Measurements from ENCODE around the gene SSNA1.

Gene SSNA1

DNA sequence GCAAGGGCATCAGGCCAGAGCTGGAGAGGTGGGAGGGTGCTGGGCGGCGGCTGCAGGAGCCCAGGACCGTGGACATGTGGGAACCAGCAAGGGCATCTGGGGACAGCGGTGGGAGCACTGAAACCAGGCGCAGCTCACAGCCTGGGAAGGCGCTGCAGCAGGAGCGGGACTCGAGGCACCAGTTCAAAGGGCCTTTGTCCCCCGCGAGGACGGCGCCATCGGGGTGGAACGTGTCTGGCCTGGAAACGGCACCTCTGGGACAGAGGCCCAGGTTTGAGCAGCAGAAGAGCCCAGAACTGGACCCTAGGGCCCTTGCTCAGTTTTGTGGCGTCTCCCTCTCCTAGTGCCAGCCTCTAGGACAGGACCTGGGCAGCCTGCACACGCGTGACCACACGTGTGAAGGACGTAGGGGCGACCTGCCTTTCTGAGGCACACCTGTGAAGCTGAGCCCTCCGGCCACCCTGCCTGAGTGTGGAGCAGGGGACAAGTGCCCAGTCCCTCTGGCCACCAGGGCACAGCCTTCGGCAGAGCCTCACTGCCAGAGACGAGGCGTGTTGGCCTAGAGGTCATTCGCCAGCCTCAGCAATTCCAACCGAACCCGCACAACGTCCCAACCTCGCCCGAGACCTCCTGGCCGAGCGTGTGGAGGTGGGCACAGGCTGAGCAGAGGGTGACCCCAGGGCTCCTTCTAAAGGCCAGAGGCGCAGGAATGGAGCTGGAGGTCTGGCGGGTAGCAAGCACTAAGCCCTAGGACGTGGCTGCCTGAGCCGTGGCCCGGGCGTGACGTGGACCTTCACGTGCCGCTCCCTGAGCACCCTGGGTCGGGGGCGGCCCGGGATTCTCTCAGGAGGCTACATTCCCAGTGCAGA lies 14.4 kb upstream of the SSNA1 start:
- Histone ChIP-seq H3K27ac (ENCODE audit: low read length) (no peak overlapping the region), H3K9me3 (ENCODE audit: insufficient read depth, low read depth, low read length) (no peaks in the 10 kb centered on the region), H3K36me3 (ENCODE audit: insufficient read depth, low read depth, low read length) (no peaks in the 10 kb centered on the region), H3K27me3 (ENCODE audit: insufficient read depth, low read length) (peaks cover 73% of the 10 kb centered on the region), H3K4me3 (ENCODE audit: low read length) (no peak overlapping the region), H3K9ac (ENCODE audit: low read depth, low read length) (no peak overlapping the region), H3K4me1 (ENCODE audit: insufficient read depth, low read length) (no peaks in the 10 kb centered on the region)

DNA sequence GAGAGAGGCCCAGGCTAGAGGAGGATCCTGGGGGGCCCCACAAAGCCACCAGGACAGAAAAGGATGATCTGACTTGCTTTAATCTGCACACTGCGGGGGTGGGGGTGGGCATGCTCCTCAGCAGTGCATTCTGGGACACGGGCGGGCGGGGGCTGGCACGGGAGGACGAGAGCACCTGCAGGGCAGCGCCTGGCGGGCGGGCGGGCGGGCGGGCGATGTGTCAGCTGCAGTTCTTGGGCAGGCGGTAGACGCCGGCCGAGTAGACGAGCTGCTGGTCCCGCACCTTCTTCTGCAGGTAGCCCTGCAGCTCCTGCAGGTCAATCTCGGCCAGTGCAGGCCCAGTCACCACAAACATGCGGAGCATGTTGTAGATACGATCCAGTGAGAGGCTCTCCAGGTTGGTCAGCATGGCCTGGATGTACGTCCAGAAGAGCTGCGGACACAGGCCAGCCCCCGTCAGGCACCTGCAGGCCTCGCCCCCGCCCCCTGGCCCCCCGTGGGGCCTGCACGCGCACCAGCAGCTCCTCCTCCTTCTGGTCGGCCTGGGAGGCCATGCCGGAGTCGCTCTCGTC lies 13.7 kb upstream of the SSNA1 start:
- no peaks in the 10 kb centered on the region for H3K4me1 ChIP-seq (ENCODE audit: insufficient read depth, low read length)
- peaks cover 3% of the 10 kb centered on the region; the same call in 1 of the 2 replicates for H3K36me3 ChIP-seq (ENCODE audit: insufficient read depth, low read depth, low read length)
- no peaks in the 10 kb centered on the region for H3K9me3 ChIP-seq (ENCODE audit: insufficient read depth, low read depth, low read length)
- H3K4me3 ChIP-seq (ENCODE audit: low read length): no peak overlapping the region
- H3K27me3 ChIP-seq (ENCODE audit: insufficient read depth, low read length): peaks cover 65% of the 10 kb centered on the region
- H3K9ac ChIP-seq (ENCODE audit: low read depth, low read length): no peak overlapping the region
- H3K27ac ChIP-seq (ENCODE audit: low read length): no peak overlapping the region

DNA sequence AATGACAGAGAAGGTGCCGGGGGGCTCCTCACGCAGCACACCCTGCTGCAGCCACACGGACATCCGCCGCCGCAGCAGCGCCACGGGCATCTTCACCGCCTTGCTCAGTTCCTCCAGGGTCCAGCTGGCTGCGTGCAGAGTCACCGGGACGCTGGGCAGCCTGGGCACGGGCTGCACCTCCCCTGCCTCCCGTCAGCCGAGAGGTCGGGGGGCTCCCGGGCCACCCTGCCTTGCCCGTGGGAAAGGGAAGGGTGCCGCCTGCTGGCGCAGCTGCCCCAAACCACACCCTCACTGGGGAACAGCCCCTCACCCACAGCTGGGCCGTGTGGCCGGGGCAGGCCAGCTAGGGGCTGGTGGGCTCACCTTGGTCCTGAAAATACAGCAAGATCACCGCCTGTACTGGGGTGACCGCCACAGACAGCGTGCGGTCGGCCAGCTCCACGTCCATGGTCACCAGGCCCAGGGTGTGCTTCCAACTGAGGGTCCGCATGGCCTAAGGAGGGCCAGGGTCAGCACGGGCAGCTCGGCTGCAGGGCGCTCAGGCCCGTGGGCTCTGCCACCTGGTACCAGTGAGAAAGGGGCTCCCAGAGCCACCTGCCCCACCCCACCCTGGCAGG lies 13.0 kb upstream of the SSNA1 start:
- Histone ChIP-seq H3K9me3 (ENCODE audit: insufficient read depth, low read depth, low read length) (no peaks in the 10 kb centered on the region), H3K9ac (ENCODE audit: low read depth, low read length) (no peak overlapping the region), H3K4me3 (ENCODE audit: low read length) (no peak overlapping the region), H3K27ac (ENCODE audit: low read length) (no peak overlapping the region), H3K4me1 (ENCODE audit: insufficient read depth, low read length) (no peaks in the 10 kb centered on the region), H3K27me3 (ENCODE audit: insufficient read depth, low read length) (peaks cover 59% of the 10 kb centered on the region), H3K36me3 (ENCODE audit: insufficient read depth, low read depth, low read length) (peaks cover 9% of the 10 kb centered on the region)

DNA sequence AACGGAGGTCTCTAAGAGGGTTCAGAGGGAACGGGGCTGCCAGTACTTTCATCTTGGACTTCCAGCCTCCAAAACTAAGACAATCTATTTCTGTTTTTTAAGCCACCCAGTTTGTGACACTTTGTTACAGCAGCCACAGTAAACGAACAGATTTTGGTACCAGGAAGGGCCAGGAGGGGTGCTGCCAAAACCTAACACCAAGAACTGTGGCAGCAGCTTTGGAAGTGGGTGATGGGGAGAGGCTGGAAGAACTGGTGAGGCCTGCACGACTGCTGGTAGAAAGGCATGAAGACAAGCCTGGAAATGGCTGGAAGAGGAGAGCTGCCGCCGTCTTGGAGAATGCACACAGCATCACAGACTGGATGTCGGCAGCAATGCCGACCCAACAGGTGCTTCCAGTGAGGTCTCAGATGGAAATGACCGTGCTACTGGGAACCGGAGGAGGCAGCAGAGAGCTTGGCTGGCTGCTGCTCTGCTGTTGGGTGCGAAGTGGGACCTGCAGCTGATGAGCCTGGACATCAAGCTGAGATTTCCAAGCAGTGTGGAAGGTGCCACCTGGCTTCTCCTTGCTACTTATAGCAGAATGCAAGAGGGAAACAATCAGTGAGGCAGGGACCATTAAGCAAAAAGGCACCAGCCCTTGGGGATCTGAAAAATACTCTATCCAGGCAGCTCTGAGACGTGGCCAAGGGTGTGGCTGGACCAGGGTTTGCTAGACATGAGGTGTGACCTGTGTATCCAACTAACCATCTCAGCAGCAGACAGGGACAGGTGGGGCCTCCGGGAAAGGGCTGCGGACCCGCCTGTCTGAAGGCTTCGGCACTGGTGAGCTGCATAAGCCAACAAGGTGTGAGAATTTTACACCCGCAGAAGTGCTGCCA lies 11.9 kb upstream of the SSNA1 start:
- no peaks in the 10 kb centered on the region for H3K4me1 ChIP-seq (ENCODE audit: insufficient read depth, low read length)
- H3K27me3 ChIP-seq (ENCODE audit: insufficient read depth, low read length): peaks cover 48% of the 10 kb centered on the region
- H3K36me3 ChIP-seq (ENCODE audit: insufficient read depth, low read depth, low read length): peaks cover 19% of the 10 kb centered on the region
- H3K4me3 ChIP-seq (ENCODE audit: low read length): no peak overlapping the region
- H3K9ac ChIP-seq (ENCODE audit: low read depth, low read length): no peak overlapping the region
- H3K27ac ChIP-seq (ENCODE audit: low read length): no peak overlapping the region
- H3K9me3 ChIP-seq (ENCODE audit: insufficient read depth, low read depth, low read length): no peaks in the 10 kb centered on the region

DNA sequence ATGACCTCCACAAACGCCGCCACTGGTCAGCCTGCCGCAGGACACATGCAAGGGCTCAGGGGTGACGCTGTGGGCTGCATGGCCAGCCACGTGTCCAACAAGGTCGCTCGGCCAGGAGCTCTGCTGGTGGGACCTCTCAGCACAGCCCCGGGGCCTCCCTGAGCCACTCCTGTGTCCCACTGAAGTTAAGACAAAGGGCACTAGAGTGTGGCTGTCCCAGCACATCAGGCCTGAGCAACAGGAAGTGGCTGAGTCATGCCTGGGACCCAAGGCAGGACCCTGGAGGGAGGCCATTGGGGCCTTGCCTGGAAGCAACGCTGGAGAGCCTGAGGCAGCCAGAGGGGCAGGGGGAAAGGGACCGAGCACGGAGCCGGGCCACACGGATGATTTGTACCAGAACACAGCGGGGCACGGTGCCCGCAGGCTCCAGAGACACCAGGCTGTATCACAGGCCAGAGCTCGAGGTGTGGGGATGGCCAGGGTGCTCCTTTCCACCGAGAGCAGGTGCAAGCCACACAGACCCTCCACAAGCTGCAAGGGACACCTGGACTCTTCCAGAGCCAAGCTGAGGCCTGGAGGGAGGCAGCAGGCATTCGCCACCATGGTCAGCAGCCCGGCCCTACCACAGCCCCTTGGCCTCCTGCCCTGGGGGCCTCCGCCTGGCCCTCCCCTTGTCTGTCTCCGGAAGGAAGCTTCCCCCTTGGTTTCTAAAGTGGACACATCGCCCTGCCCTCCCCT lies 10.1 kb upstream of the SSNA1 start:
- no peak overlapping the region for H3K9ac ChIP-seq (ENCODE audit: low read depth, low read length)
- H3K27ac ChIP-seq (ENCODE audit: low read length): no peak overlapping the region
- H3K4me1 ChIP-seq (ENCODE audit: insufficient read depth, low read length): no peaks in the 10 kb centered on the region
- H3K27me3 ChIP-seq (ENCODE audit: insufficient read depth, low read length): peaks cover 30% of the 10 kb centered on the region
- no peaks in the 10 kb centered on the region for H3K9me3 ChIP-seq (ENCODE audit: insufficient read depth, low read depth, low read length)
- no peak overlapping the region for H3K4me3 ChIP-seq (ENCODE audit: low read length)
- peaks cover 33% of the 10 kb centered on the region for H3K36me3 ChIP-seq (ENCODE audit: insufficient read depth, low read depth, low read length)

DNA sequence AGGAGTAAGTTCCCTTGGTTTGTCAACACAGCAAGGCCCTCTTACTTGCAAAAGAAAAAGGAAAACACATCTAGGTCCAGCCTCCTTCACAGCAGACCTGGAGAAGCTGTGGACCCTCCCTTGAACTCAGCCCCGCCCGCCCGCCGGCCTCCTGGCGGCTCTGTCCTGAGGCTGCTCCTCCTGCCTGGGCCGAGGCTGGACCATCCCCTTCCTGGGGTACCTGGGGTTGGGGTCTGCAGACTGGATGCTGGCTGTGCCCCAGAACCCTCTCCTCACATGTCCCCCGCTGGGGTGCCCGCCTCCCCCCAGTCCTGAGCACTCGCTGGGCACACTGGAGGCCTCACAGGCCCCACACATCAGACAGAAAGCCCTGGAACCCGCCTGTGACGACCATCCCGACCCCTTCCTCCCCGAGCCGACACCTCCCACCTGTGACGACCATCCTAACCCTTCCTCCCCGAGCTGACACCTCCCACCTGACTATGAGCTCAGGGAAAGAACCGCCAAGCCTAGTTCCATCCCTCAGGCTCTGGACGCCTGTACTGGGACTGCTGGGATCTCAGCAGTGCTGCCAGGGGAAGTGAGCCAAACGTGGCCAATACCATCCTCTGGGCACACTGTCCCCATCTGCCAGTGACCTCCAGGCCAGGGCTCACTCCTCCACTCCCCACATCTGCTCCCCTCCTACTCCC lies 9.4 kb upstream of the SSNA1 start:
- Histone ChIP-seq H3K4me3 (ENCODE audit: low read length) (no peak overlapping the region), H3K36me3 (ENCODE audit: insufficient read depth, low read depth, low read length) (peaks cover 40% of the 10 kb centered on the region), H3K27ac (ENCODE audit: low read length) (no peak overlapping the region), H3K9me3 (ENCODE audit: insufficient read depth, low read depth, low read length) (no peaks in the 10 kb centered on the region), H3K27me3 (ENCODE audit: insufficient read depth, low read length) (peaks cover 22% of the 10 kb centered on the region), H3K4me1 (ENCODE audit: insufficient read depth, low read length) (no peaks in the 10 kb centered on the region), H3K9ac (ENCODE audit: low read depth, low read length) (no peak overlapping the region)

DNA sequence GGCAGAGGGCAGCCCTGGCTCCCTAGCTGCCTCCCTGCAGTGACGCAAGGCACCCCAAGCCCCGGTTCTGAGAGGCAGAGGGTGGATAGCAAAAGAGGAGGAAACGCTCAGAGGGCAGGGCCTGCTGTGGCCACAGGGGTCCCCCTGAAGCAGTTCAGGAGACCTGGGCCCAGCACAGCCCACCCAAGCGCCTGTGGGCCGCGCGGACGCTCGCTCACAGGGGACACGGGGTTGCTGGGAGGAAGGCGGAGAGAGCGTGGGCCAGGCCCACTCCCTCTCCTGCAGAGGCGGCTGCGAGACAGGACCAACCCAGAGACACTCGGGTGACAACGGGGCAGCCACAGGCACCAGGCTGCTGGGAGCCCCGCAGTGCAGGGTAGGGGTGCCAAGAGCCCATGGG lies 8.7 kb upstream of the SSNA1 start:
- Histone ChIP-seq H3K27me3 (ENCODE audit: insufficient read depth, low read length) (peaks cover 17% of the 10 kb centered on the region), H3K9me3 (ENCODE audit: insufficient read depth, low read depth, low read length) (no peaks in the 10 kb centered on the region), H3K4me3 (ENCODE audit: low read length) (no peak overlapping the region), H3K4me1 (ENCODE audit: insufficient read depth, low read length) (no peaks in the 10 kb centered on the region), H3K36me3 (ENCODE audit: insufficient read depth, low read depth, low read length) (peaks cover 44% of the 10 kb centered on the region), H3K27ac (ENCODE audit: low read length) (no peak overlapping the region), H3K9ac (ENCODE audit: low read depth, low read length) (no peak overlapping the region)

DNA sequence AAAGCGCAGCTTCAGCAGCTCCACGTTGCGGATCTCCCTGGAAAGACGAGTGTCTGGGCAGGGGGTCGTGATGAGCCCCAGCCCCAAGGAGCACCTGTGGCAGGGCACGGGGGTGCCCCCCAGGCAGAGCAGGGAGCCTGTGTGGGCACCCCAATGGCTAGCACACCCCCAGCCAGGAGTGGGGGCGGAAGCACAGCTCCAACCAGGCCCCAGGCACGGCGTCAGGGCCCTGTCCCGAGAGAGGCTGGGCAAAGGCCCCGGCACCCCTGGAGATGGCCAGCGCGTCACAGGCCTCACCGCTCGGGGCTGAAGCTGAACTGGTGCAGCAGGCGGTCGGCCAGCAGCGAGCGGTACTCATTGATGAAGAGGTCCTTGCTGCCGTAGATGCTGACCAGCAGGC lies 8.0 kb upstream of the SSNA1 start:
- H3K36me3 ChIP-seq (ENCODE audit: insufficient read depth, low read depth, low read length): peaks cover 44% of the 10 kb centered on the region
- H3K9me3 ChIP-seq (ENCODE audit: insufficient read depth, low read depth, low read length): no peaks in the 10 kb centered on the region
- H3K4me1 ChIP-seq (ENCODE audit: insufficient read depth, low read length): no peaks in the 10 kb centered on the region
- H3K9ac ChIP-seq (ENCODE audit: low read depth, low read length): no peak overlapping the region
- H3K4me3 ChIP-seq (ENCODE audit: low read length): no peak overlapping the region
- peaks cover 10% of the 10 kb centered on the region for H3K27me3 ChIP-seq (ENCODE audit: insufficient read depth, low read length)
- H3K27ac ChIP-seq (ENCODE audit: low read length): no peak overlapping the region

DNA sequence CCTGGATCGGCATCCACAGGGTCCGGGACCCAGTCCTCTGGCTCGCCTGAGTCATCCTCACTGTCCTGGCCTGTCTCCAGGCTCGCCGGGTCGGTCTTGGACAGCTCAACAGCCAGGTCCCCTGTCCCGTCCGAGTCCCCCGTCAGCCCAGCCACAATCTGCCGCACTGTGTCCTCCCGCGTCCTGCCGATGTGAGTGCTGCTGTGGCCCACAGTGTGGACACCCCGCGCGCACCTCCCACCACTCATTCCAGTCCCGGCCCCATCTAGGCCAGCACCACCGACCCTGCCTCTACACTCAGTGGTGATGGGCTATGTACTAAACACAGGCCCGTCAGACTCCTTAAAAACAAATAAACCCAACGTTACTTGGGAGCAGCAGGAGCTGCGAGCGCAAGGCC lies 6.8 kb upstream of the SSNA1 start:
- no peaks in the 10 kb centered on the region for H3K9me3 ChIP-seq (ENCODE audit: insufficient read depth, low read depth, low read length)
- no peaks in the 10 kb centered on the region for H3K27me3 ChIP-seq (ENCODE audit: insufficient read depth, low read length)
- H3K36me3 ChIP-seq (ENCODE audit: insufficient read depth, low read depth, low read length): peaks cover 44% of the 10 kb centered on the region
- H3K9ac ChIP-seq (ENCODE audit: low read depth, low read length): no peak overlapping the region
- H3K27ac ChIP-seq (ENCODE audit: low read length): no peak overlapping the region
- no peak overlapping the region for H3K4me3 ChIP-seq (ENCODE audit: low read length)
- H3K4me1 ChIP-seq (ENCODE audit: insufficient read depth, low read length): no peaks in the 10 kb centered on the region

DNA sequence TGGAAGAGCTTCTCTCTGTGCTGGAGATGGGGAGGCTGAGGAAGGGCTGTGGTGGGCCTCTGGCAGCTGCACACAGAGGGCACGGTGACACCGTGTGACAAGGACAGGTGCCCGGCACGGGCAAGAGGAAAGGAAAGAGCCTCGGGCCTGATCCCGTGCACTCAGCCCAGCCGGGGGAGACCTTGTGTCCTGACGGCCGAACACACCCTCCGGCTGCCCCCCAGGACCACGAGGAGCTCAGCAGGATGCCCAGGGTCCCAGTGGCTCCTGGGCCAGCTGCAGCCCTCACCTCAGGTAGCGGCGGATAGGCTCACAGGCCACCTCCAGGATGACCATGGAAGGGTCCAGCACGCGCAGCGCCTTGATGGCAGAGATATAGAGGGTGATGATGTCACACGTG lies 5.6 kb upstream of the SSNA1 start:
- Histone ChIP-seq H3K4me3 (ENCODE audit: low read length) (no peak overlapping the region), H3K27ac (ENCODE audit: low read length) (no peak overlapping the region), H3K9ac (ENCODE audit: low read depth, low read length) (no peak overlapping the region), H3K4me1 (ENCODE audit: insufficient read depth, low read length) (no peaks in the 10 kb centered on the region), H3K9me3 (ENCODE audit: insufficient read depth, low read depth, low read length) (no peaks in the 10 kb centered on the region), H3K36me3 (ENCODE audit: insufficient read depth, low read depth, low read length) (peaks cover 49% of the 10 kb centered on the region), H3K27me3 (ENCODE audit: insufficient read depth, low read length) (no peaks in the 10 kb centered on the region)

Data from iPS-20b (cell line).